ENCODE results near the gene ASB18.

ASB18 gene

DNA sequence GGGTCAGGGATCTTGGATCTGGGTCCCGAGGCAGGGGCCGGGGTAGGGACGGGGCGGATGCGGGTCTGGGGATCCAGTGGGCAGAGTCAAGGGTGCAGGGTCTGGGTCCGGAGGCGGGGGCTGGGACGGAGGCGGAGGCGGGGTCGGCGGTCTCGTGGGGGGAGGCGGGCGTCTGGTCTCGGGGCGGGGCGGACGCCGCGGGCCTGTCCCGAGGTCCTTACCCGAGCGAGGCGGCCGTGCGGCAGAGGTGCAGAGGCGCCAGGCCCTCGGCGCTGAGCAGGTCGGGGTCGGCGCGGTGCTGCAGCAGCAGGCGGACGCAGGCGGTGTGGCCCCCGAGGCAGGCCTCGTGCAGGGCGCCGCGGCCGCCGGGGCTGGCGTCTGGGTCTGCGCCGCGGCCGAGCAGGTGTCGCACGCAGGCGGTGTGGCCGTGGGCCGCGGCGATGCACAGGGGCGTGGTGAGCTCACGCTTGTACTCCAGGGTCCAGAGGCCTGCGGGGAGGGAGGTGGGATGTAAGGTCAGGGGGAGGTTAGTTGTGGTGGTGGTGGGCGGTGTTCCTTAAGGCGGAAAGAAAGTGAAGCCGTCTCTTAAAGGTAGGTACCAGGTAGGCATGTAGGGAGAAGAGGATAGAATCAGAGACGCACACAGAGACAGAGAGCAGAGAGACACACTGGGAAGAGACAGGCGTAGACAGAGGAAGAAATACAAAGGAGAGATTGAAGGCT, 26.6 kb downstream of the ASB18 start:
- no peaks in the 10 kb centered on the region for H3K79me2 ChIP-seq (ENCODE audit: insufficient read depth, low read length)
- no peaks in the 10 kb centered on the region for H3K36me3 ChIP-seq (ENCODE audit: insufficient read depth, low read length)
- no peaks in the 10 kb centered on the region; the same call in 1 of the 2 replicates for H3K9me3 ChIP-seq (ENCODE audit: insufficient read depth, low read depth, low read length)
- H3K4me2 ChIP-seq (ENCODE audit: low read depth, low read length, poor library complexity, severe bottlenecking): no peak overlapping the region
- H3K9ac ChIP-seq (ENCODE audit: low read depth, low read length, poor library complexity, severe bottlenecking): no peak overlapping the region
- H2AFZ ChIP-seq (ENCODE audit: low read length): no peak overlapping the region
- no peaks in the 10 kb centered on the region for H3K4me1 ChIP-seq (ENCODE audit: insufficient read depth, low read length, poor library complexity, severe bottlenecking)
- H3F3A ChIP-seq (ENCODE audit: low read depth): no peaks in the 10 kb centered on the region
- TF ChIP-seq, protein P1, sequence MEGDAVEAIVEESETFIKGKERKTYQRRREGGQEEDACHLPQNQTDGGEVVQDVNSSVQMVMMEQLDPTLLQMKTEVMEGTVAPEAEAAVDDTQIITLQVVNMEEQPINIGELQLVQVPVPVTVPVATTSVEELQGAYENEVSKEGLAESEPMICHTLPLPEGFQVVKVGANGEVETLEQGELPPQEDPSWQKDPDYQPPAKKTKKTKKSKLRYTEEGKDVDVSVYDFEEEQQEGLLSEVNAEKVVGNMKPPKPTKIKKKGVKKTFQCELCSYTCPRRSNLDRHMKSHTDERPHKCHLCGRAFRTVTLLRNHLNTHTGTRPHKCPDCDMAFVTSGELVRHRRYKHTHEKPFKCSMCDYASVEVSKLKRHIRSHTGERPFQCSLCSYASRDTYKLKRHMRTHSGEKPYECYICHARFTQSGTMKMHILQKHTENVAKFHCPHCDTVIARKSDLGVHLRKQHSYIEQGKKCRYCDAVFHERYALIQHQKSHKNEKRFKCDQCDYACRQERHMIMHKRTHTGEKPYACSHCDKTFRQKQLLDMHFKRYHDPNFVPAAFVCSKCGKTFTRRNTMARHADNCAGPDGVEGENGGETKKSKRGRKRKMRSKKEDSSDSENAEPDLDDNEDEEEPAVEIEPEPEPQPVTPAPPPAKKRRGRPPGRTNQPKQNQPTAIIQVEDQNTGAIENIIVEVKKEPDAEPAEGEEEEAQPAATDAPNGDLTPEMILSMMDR (conservative IDR thresholded peaks at IDR 0.05; ENCODE audit: low read length): no peak
- TF ChIP-seq EZH2phosphoT487 (IDR thresholded peaks at IDR 0.05; ENCODE audit: borderline replicate concordance): no peak
- H4K20me1 ChIP-seq (ENCODE audit: insufficient read depth, low read length, poor library complexity, severe bottlenecking): no peaks in the 10 kb centered on the region
- no peaks in the 10 kb centered on the region for H3K27me3 ChIP-seq (ENCODE audit: insufficient read depth, low read length, poor library complexity, severe bottlenecking)
- H3K4me3 ChIP-seq (ENCODE audit: low read length, poor library complexity, severe bottlenecking): no peak overlapping the region
- no peaks in the 10 kb centered on the region for H3K9me2 ChIP-seq (replicated peaks; ENCODE audit: low read depth, low read length)

DNA sequence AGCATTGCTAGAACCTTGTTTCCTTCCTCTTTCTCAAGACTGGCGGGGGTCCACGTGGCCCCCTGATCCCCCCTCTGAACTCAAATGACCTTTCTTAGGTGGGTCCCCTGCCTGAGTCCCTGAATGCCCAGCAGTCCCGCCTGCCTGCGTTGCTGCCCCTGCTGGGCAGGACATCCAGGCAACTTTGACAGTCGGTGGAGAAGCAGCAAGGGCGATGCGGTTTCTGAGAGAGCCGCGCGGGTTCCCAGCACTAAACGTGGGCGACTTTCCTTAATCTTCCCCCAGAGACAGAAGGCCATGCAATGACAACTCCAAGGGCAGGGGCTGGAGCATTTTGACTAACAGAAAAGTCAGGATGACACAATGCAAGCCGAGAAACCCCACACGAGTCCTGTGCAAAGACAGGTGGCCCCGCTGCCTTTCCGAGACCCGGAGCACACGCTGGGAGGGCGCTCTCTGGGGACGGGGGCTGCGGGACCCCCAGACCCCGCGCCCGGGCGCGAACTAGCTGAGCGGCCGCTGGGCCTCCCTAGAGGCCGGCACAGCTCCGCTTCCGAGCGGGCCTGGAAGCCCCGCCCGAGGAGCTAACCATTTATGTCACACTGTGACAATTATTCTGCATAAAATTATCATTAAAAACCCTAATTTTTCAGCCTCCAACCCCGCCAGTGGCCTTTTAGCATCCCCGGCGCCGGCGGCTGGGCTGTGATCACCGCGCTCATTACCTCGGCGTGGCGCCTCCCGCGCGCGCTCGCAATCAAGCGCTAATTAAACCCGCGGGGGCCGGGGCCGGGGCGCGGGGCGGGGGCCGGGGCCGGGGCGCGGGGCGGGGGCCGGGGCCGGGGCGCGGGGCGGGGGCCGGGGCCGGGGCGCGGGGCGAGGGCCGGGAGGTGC, 27.4 kb downstream of the ASB18 start:
- Histone ChIP-seq H3F3A (ENCODE audit: low read depth) (no peaks in the 10 kb centered on the region), H3K79me2 (ENCODE audit: insufficient read depth, low read length) (no peaks in the 10 kb centered on the region), H3K4me3 (ENCODE audit: low read length, poor library complexity, severe bottlenecking) (no peak overlapping the region), H2AFZ (ENCODE audit: low read length) (no peak overlapping the region), H3K27me3 (ENCODE audit: insufficient read depth, low read length, poor library complexity, severe bottlenecking) (no peaks in the 10 kb centered on the region), H3K9me3 (ENCODE audit: insufficient read depth, low read depth, low read length) (no peaks in the 10 kb centered on the region; the same call in 1 of the 2 replicates), H3K9me2 (replicated peaks; ENCODE audit: low read depth, low read length) (no peaks in the 10 kb centered on the region), H3K4me1 (ENCODE audit: insufficient read depth, low read length, poor library complexity, severe bottlenecking) (no peaks in the 10 kb centered on the region), H3K9ac (ENCODE audit: low read depth, low read length, poor library complexity, severe bottlenecking) (no peak overlapping the region), H4K20me1 (ENCODE audit: insufficient read depth, low read length, poor library complexity, severe bottlenecking) (no peaks in the 10 kb centered on the region), H3K36me3 (ENCODE audit: insufficient read depth, low read length) (no peaks in the 10 kb centered on the region), H3K4me2 (ENCODE audit: low read depth, low read length, poor library complexity, severe bottlenecking) (no peak overlapping the region)
- TF ChIP-seq, protein P1 (conservative IDR thresholded peaks at IDR 0.05; ENCODE audit: low read length): no peak
- no peak for TF ChIP-seq EZH2phosphoT487 (IDR thresholded peaks at IDR 0.05; ENCODE audit: borderline replicate concordance)

DNA sequence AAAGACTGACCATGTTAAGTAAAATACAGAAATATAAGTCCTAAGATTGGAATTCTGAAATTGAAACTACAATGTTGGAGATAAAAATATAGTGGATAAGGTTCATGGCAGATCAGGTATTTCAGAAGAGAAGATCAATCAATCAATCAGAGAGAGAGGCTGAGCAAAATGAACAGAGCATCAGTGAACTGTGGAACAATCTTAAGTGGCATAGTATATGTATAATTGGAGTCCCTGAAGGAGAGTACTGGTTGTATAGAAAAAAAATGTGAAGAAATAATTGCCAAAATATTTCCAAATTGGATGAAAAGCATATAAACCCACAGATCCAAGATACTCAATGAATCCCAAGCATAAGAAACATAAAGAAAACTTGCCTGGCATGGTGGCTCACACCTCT, 35.0 kb downstream of the ASB18 start:
- no peak for TF ChIP-seq EZH2phosphoT487 (IDR thresholded peaks at IDR 0.05; ENCODE audit: borderline replicate concordance)
- TF ChIP-seq, protein P1 (conservative IDR thresholded peaks at IDR 0.05; ENCODE audit: low read length): no peak
- Histone ChIP-seq H3K4me1 (ENCODE audit: insufficient read depth, low read length, poor library complexity, severe bottlenecking) (no peaks in the 10 kb centered on the region), H3K27me3 (ENCODE audit: insufficient read depth, low read length, poor library complexity, severe bottlenecking) (no peaks in the 10 kb centered on the region), H3K9ac (ENCODE audit: low read depth, low read length, poor library complexity, severe bottlenecking) (no peak overlapping the region), H3K9me2 (replicated peaks; ENCODE audit: low read depth, low read length) (no peaks in the 10 kb centered on the region), H3K4me3 (ENCODE audit: low read length, poor library complexity, severe bottlenecking) (no peak overlapping the region), H2AFZ (ENCODE audit: low read length) (no peak overlapping the region), H3F3A (ENCODE audit: low read depth) (no peaks in the 10 kb centered on the region), H3K9me3 (ENCODE audit: insufficient read depth, low read depth, low read length) (peaks cover 3% of the 10 kb centered on the region), H3K79me2 (ENCODE audit: insufficient read depth, low read length) (no peaks in the 10 kb centered on the region), H4K20me1 (ENCODE audit: insufficient read depth, low read length, poor library complexity, severe bottlenecking) (no peaks in the 10 kb centered on the region), H3K4me2 (ENCODE audit: low read depth, low read length, poor library complexity, severe bottlenecking) (no peak overlapping the region), H3K36me3 (ENCODE audit: insufficient read depth, low read length) (no peaks in the 10 kb centered on the region)

Measured in Loucy (cell line).